GM23338 (cell line): ENCODE data around the gene ADIPOR2. TPM values are rescaled to one million over a fixed set of nuclear protein-coding genes. Genes with fewer than 3 reads are reported as not detected.
"Not testable (repeated sequence)": the region's sequence is repeated elsewhere in the genome, so short reads cannot be mapped to it uniquely, and the experiment has no call there.

Experiments
- ATAC-seq: fragments of 200-7000 bp; cut with Tn5 transposase; 3 replicates; pipeline ENCODE4 v1.9.1; 2020
- DNase-seq: peaks from one replicate; pipeline ENCODE4 v3.0.0-alpha.2; 2015; ENCODE audit warnings: low spot score
- H2AFZ ChIP-seq: fragments of 200-600 bp; sonication (generic); 2 replicates; pipeline ENCODE4 v1.8.0; 2016; ENCODE audit warnings: antibody characterized with exemption, mild to moderate bottlenecking, moderate library complexity
- H3F3A ChIP-seq: fragments of 200-600 bp; sonication (generic); replicated peaks from 2 replicates; pipeline ENCODE4 v1.8.0; 2017; ENCODE audit warnings: antibody characterized with exemption, mixed run types, low read depth
- H3K27ac ChIP-seq: fragments of 200-600 bp; sonication (generic); 2 replicates; pipeline ENCODE4 v1.6.1; 2016; ENCODE audit warnings: low read depth
- H3K27me3 ChIP-seq: fragments of 200-600 bp; sonication (generic); 2 replicates; pipeline ENCODE4 v1.8.0; 2016; ENCODE audit warnings: mild to moderate bottlenecking, mixed run types, moderate library complexity; ENCODE audit not compliant: insufficient read depth
- H3K36me3 ChIP-seq: fragments of 200-600 bp; sonication (generic); 2 replicates; pipeline ENCODE4 v1.8.0; 2016; ENCODE audit warnings: mild to moderate bottlenecking; ENCODE audit not compliant: insufficient read depth
- H3K4me1 ChIP-seq: fragments of 200-600 bp; sonication (generic); 2 replicates; pipeline ENCODE4 v1.8.0; 2016; ENCODE audit warnings: mild to moderate bottlenecking, moderate library complexity; ENCODE audit not compliant: insufficient read depth
- H3K4me2 ChIP-seq: fragments of 200-600 bp; sonication (generic); 2 replicates; pipeline ENCODE4 v1.7.1; 2017; ENCODE audit warnings: mixed run types
- H3K4me3 ChIP-seq: fragments of 200-600 bp; sonication (generic); 2 replicates; pipeline ENCODE4 v1.6.1; 2016; ENCODE audit warnings: mixed run types
- H3K79me2 ChIP-seq: fragments of 200-600 bp; sonication (generic); replicated peaks from 2 replicates; pipeline ENCODE4 v1.8.0; 2017; ENCODE audit warnings: mild to moderate bottlenecking; ENCODE audit not compliant: insufficient read depth
- H3K9me2 ChIP-seq: fragments of 200-600 bp; sonication (generic); 2 replicates; pipeline ENCODE4 v1.8.0; 2017; ENCODE audit not compliant: insufficient read depth
- H4K20me1 ChIP-seq: fragments of 200-600 bp; sonication (generic); replicated peaks from 2 replicates; pipeline ENCODE4 v1.8.0; 2017; ENCODE audit warnings: mild to moderate bottlenecking; ENCODE audit not compliant: insufficient read depth
- H3K27ac Mint-ChIP-seq: 2 replicates; pipeline ENCODE4 v1.8.0; 2020; ENCODE audit warnings: inconsistent platforms, mild to moderate bottlenecking, moderate library complexity, mixed read lengths
- H3K27me3 Mint-ChIP-seq: 3 replicates; pipeline ENCODE4 v1.8.0; 2022; ENCODE audit warnings: low read depth, mild to moderate bottlenecking, moderate library complexity, mixed read lengths, inconsistent platforms; ENCODE audit not compliant: insufficient read depth, poor library complexity
- H3K36me3 Mint-ChIP-seq: 3 replicates; pipeline ENCODE4 v1.8.0; 2021; ENCODE audit warnings: low read depth, mild to moderate bottlenecking, inconsistent platforms, moderate library complexity, mixed read lengths
- H3K4me1 Mint-ChIP-seq: 3 replicates; pipeline ENCODE4 v1.8.0; 2020; ENCODE audit warnings: mild to moderate bottlenecking, inconsistent platforms, mixed read lengths
- H3K4me3 Mint-ChIP-seq: 3 replicates; pipeline ENCODE4 v1.8.0; 2021; ENCODE audit warnings: moderate library complexity, mild to moderate bottlenecking, inconsistent platforms, mixed read lengths
- H3K9me3 Mint-ChIP-seq: 3 replicates; pipeline ENCODE4 v1.8.0; 2020; ENCODE audit warnings: moderate library complexity, mild to moderate bottlenecking, inconsistent platforms, mixed read lengths
- CTCF ChIP-seq, 2 experiments: fragments of 200-600 bp in 1 of 2; sonication (generic) in 1 of 2; conservative IDR thresholded peaks; 2 replicates each; pipeline versions ENCODE4 v1.5.1 to v1.6.1; 2016 to 2017; ENCODE audit warnings: antibody characterized with exemption in 2 of 2, low read depth in 2 of 2, mild to moderate bottlenecking in 2 of 2, moderate library complexity in 1 of 2
- EZH2phosphoT487 ChIP-seq: fragments of 200-600 bp; sonication (generic); IDR thresholded peaks from one replicate; pipeline ENCODE4 v1.8.1; 2018; ENCODE audit warnings: antibody characterized with exemption; ENCODE audit not compliant: unreplicated experiment
- NANOG ChIP-seq: IDR thresholded peaks from 2 replicates; pipeline ENCODE4 v1.6.1; 2016; ENCODE audit warnings: antibody characterized with exemption, borderline replicate concordance
- POLR2AphosphoS5 ChIP-seq: IDR thresholded peaks from 2 replicates; pipeline ENCODE4 v1.6.1; 2016; ENCODE audit warnings: antibody characterized with exemption, low read depth
- REST ChIP-seq: IDR thresholded peaks from one replicate; pipeline ENCODE4 v1.6.1; 2018; ENCODE audit warnings: antibody characterized with exemption; ENCODE audit not compliant: unreplicated experiment
- ZNF114 ChIP-seq: fragments of 250-450 bp; sonication (Bioruptor Pico); IDR thresholded peaks from 2 replicates; pipeline ENCODE4 v1.5.0; 2020; ENCODE audit warnings: mild to moderate bottlenecking, moderate library complexity
- ZNF331 ChIP-seq: fragments of 250-450 bp; sonication (Bioruptor Pico); IDR thresholded peaks from 2 replicates; pipeline ENCODE4 v1.5.0; 2020; ENCODE audit warnings: low read depth, mild to moderate bottlenecking, moderate library complexity
- ZNF462 ChIP-seq: fragments of 250-450 bp; sonication (Bioruptor Pico); IDR thresholded peaks from 2 replicates; pipeline ENCODE4 v1.5.0; 2020; ENCODE audit warnings: mild to moderate bottlenecking, moderate library complexity
- polyA plus RNA-seq: library from polyadenylated mRNA; unstranded; fragments of >200 nt; fragmentation: Nextera tagmentation; extraction: Ambion mirVana; gene quantifications from 2 replicates; pipeline ENCODE4 v1.2.1, GENCODE V29; 2016
- total RNA-seq: library from RNA; depleted of rRNA; stranded (reverse); fragments of >200 nt; shearing (Covaris generic); gene quantifications from 2 replicates; pipeline ENCODE4 v1.2.3, GENCODE V29; 2014

ADIPOR2 gene
- total and polyA plus RNA-seq, 2 experiments from 2014 or later, result 11.7 to 36.2 TPM

- no peak for TF ChIP-seq CTCF (conservative IDR thresholded peaks at IDR 0.05; ENCODE audit: low read depth in 2 of 2)
- TF ChIP-seq ZNF331 (CRISPR knock-in tag), result no peak
- no peak for TF ChIP-seq EZH2phosphoT487
Measured at GRCh38 chr12:1731019-1731687, 40.3 kb downstream of the ADIPOR2 start (continued).

- H3K79me2 ChIP-seq, result peaks cover 100% of the 10 kb centered on the region
- not testable (repeated sequence) for H3K36me3 Mint-ChIP-seq, H3K4me3 ChIP-seq, H3K27ac Mint-ChIP-seq, H3K4me1 ChIP-seq, H3K27ac ChIP-seq, H3K4me1 Mint-ChIP-seq, H3K4me2 ChIP-seq, H3K9me3 Mint-ChIP-seq, DNase-seq, H3K27me3 ChIP-seq, H2AFZ ChIP-seq, H3K27me3 Mint-ChIP-seq, H3K9me2 ChIP-seq, H3K36me3 ChIP-seq, H4K20me1 ChIP-seq, ATAC-seq, H3F3A ChIP-seq, H3K4me3 Mint-ChIP-seq
Measured at GRCh38 chr12:1731688-1732078, 40.8 kb downstream of the ADIPOR2 start.

- Mint-ChIP-seq H3K4me1 (no peaks in the 10 kb centered on the region; the same call in 2 of the 3 replicates), H3K9me3 (peaks cover 6% of the 10 kb centered on the region; the same call in 1 of the 3 replicates), H3K4me3 (no peak overlapping the region), H3K36me3 (peaks cover 5% of the 10 kb centered on the region; the same call in 2 of the 3 replicates), H3K27me3 (peaks cover 1% of the 10 kb centered on the region), H3K27ac (no peak overlapping the region)
- Histone ChIP-seq H3K36me3 (no peaks in the 10 kb centered on the region), H4K20me1 (peaks cover 10% of the 10 kb centered on the region), H3K27me3 (no peaks in the 10 kb centered on the region), H3K4me1 (no peaks in the 10 kb centered on the region), H3K4me2 (no peak overlapping the region), H3F3A (no peaks in the 10 kb centered on the region), H3K79me2 (peaks cover 100% of the 10 kb centered on the region), H3K27ac (no peak overlapping the region), H2AFZ (no peak overlapping the region), H3K4me3 (no peak overlapping the region), H3K9me2 (no peaks in the 10 kb centered on the region)
- no peak for ATAC-seq
- DNase-seq, result no peak
- TF ChIP-seq POLR2AphosphoS5 (no peak), ZNF331 (CRISPR knock-in tag) (no peak), NANOG (no peak), ZNF462 (CRISPR knock-in tag) (no peak), REST (no peak), ZNF114 (CRISPR knock-in tag) (no peak), EZH2phosphoT487 (no peak)
Measured at GRCh38 chr12:1732914-1733313, 42.0 kb downstream of the ADIPOR2 start.
